ENCODE measurements around the gene YPEL1. TPM values are rescaled to one million over a fixed set of nuclear protein-coding genes. Genes with fewer than 3 reads are reported as not detected.

YPEL1 gene
- total and polyA plus RNA-seq, 4 donors = 0.83 to 4.8 (median 2.2) TPM

GRCh38 chr22:21698430-21699329 lies 36.9 kb downstream of the YPEL1 start:
- H3K4me3 ChIP-seq (ENCODE audit: low read depth in 1 of 3, low read length in 3 of 3) = no peak overlapping the region
- peaks cover 11 to 40% (median 22%) of the 10 kb centered on the region in 4 donors for H3K36me3 ChIP-seq (ENCODE audit: control insufficient read depth in 4 of 4, insufficient read depth in 3 of 4, low read depth in 1 of 4, low read length in 3 of 4)
- 80% methylated on average over 22 of the region's 22 CpGs for WGBS
- TF ChIP-seq FOXA2 (IDR thresholded peaks at IDR 0.05) (no peak), TAF1 (conservative IDR thresholded peaks at IDR 0.05) (no peak), RXRA (IDR thresholded peaks at IDR 0.05) (peak; percentile 42 to 61), HNF4A (conservative IDR thresholded peaks at IDR 0.05) (no peak), YY1 (IDR thresholded peaks at IDR 0.05) (no peak), GABPA (IDR thresholded peaks at IDR 0.05 in 1 of 2, conservative IDR thresholded peaks at IDR 0.05 in 1 of 2) (no peak), MAX (IDR thresholded peaks at IDR 0.05) (no peak), FOXA1 (IDR thresholded peaks at IDR 0.05) (no peak), SP1 (IDR thresholded peaks at IDR 0.05) (peak; percentile 51), EGR1 (IDR thresholded peaks at IDR 0.05; ENCODE audit: low read depth in 2 of 2) (no peak), HNF4G (IDR thresholded peaks at IDR 0.05) (no peak), JUND (IDR thresholded peaks at IDR 0.05) (no peak), RAD21 (IDR thresholded peaks at IDR 0.05) (no peak), NR2F2 (IDR thresholded peaks at IDR 0.05) (peak; percentile 76)
- TF ChIP-seq, protein P1, sequence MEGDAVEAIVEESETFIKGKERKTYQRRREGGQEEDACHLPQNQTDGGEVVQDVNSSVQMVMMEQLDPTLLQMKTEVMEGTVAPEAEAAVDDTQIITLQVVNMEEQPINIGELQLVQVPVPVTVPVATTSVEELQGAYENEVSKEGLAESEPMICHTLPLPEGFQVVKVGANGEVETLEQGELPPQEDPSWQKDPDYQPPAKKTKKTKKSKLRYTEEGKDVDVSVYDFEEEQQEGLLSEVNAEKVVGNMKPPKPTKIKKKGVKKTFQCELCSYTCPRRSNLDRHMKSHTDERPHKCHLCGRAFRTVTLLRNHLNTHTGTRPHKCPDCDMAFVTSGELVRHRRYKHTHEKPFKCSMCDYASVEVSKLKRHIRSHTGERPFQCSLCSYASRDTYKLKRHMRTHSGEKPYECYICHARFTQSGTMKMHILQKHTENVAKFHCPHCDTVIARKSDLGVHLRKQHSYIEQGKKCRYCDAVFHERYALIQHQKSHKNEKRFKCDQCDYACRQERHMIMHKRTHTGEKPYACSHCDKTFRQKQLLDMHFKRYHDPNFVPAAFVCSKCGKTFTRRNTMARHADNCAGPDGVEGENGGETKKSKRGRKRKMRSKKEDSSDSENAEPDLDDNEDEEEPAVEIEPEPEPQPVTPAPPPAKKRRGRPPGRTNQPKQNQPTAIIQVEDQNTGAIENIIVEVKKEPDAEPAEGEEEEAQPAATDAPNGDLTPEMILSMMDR (IDR thresholded peaks at IDR 0.05; ENCODE audit: low read depth, low read length, missing input control) = no peak
- TF ChIP-seq, protein P2, sequence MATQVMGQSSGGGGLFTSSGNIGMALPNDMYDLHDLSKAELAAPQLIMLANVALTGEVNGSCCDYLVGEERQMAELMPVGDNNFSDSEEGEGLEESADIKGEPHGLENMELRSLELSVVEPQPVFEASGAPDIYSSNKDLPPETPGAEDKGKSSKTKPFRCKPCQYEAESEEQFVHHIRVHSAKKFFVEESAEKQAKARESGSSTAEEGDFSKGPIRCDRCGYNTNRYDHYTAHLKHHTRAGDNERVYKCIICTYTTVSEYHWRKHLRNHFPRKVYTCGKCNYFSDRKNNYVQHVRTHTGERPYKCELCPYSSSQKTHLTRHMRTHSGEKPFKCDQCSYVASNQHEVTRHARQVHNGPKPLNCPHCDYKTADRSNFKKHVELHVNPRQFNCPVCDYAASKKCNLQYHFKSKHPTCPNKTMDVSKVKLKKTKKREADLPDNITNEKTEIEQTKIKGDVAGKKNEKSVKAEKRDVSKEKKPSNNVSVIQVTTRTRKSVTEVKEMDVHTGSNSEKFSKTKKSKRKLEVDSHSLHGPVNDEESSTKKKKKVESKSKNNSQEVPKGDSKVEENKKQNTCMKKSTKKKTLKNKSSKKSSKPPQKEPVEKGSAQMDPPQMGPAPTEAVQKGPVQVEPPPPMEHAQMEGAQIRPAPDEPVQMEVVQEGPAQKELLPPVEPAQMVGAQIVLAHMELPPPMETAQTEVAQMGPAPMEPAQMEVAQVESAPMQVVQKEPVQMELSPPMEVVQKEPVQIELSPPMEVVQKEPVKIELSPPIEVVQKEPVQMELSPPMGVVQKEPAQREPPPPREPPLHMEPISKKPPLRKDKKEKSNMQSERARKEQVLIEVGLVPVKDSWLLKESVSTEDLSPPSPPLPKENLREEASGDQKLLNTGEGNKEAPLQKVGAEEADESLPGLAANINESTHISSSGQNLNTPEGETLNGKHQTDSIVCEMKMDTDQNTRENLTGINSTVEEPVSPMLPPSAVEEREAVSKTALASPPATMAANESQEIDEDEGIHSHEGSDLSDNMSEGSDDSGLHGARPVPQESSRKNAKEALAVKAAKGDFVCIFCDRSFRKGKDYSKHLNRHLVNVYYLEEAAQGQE (IDR thresholded peaks at IDR 0.05) = no peak
- TF ChIP-seq, protein P3, sequence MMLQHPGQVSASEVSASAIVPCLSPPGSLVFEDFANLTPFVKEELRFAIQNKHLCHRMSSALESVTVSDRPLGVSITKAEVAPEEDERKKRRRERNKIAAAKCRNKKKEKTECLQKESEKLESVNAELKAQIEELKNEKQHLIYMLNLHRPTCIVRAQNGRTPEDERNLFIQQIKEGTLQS (IDR thresholded peaks at IDR 0.05) = no peak
- TF ChIP-seq, protein P4, sequence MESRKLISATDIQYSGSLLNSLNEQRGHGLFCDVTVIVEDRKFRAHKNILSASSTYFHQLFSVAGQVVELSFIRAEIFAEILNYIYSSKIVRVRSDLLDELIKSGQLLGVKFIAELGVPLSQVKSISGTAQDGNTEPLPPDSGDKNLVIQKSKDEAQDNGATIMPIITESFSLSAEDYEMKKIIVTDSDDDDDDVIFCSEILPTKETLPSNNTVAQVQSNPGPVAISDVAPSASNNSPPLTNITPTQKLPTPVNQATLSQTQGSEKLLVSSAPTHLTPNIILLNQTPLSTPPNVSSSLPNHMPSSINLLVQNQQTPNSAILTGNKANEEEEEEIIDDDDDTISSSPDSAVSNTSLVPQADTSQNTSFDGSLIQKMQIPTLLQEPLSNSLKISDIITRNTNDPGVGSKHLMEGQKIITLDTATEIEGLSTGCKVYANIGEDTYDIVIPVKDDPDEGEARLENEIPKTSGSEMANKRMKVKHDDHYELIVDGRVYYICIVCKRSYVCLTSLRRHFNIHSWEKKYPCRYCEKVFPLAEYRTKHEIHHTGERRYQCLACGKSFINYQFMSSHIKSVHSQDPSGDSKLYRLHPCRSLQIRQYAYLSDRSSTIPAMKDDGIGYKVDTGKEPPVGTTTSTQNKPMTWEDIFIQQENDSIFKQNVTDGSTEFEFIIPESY (IDR thresholded peaks at IDR 0.05) = no peak
- DNase-seq (ENCODE audit: low spot score) = no peak
- H3K9me3 ChIP-seq (ENCODE audit: control insufficient read depth in 4 of 4, low read length in 3 of 4) = no peaks in the 10 kb centered on the region
- H3K27ac ChIP-seq (ENCODE audit: low read depth in 1 of 2, low read length in 2 of 2) = no peak overlapping the region
- H3K9ac ChIP-seq (ENCODE audit: low read depth in 1 of 2, low read length in 2 of 2) = no peak overlapping the region
- H3K4me1 ChIP-seq (ENCODE audit: control insufficient read depth in 4 of 4, insufficient read depth in 4 of 4, low read length in 3 of 4) = peaks cover 0 to 8% (median 2%) of the 10 kb centered on the region in 4 donors
- H3K27me3 ChIP-seq (ENCODE audit: control insufficient read depth in 4 of 4, insufficient read depth in 4 of 4, low read length in 3 of 4) = no peaks in the 10 kb centered on the region

Data from liver (tissue), 9 donors.